ENCODE data around the gene CCDC192. TPM values are rescaled to one million over a fixed set of nuclear protein-coding genes. Genes with fewer than 3 reads are reported as not detected.
"Not testable (repeated sequence)": the region's sequence is repeated elsewhere in the genome, so short reads cannot be mapped to it uniquely, and the experiment has no call there.

CCDC192 gene
- total RNA-seq, 4 donors from 2014 or later, result 0.87 to 2.1 (median 1.9) TPM

DNA sequence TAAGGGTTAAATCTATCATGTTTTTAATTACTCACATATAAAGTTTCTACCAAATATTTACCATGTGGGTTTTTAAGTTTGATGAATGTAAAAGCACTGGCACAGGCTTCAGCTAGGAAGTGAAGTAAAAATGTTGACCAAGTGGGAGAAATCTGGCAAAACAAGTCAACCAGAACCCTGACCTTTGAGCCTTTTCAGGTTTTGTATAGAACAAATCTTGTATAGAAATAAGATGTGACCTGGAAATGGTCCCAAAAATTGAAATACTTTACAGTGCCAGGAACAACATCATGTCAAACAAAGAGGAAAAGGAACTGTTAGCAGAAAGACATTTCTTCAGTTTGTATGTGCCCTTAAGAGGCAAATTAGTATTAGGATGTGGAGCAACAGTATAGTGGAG lies 137.6 kb downstream of the CCDC192 start:
- no peak for DNase-seq (ENCODE audit: low spot score in 2 of 2)
- no peak for TF ChIP-seq POLR2A (IDR thresholded peaks at IDR 0.05)
- Histone ChIP-seq H3K27me3 (no peaks in the 10 kb centered on the region), H3K36me3 (no peaks in the 10 kb centered on the region), H3K4me3 (no peak overlapping the region), H3K27ac (no peak overlapping the region), H3K9me3 (no peaks in the 10 kb centered on the region), H3K4me1 (peaks cover 0 to 4% (median 0%) of the 10 kb centered on the region in 4 donors)

DNA sequence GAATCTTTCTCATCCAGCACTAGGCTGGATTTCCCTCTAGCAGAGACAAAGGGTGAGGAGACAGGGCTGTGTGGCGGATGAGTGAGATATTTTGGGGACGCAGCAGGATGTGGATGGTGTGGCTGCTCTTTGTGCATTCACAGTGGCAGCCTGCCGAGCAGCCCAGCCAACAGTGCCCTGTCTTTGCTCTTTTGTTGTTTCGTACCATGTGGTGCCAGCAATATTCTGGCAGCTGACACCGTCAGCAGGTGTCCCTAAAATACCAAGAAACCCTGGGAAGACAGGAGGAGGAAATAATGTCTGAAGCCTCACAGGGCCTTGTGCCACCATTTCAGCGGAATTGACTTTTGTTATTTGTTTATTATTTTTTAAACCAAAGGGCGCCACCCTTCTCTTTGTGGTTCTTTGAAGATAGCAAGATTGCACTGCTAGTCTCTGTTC lies 141.4 kb downstream of the CCDC192 start:
- H3K27ac ChIP-seq, result no peak overlapping the region
- WGBS, 2 donors, result 68 to 75% methylated on average over 7 of the region's 7 CpGs
- peaks cover 0 to 4% (median 0%) of the 10 kb centered on the region in 4 donors for H3K4me1 ChIP-seq
- no peak for DNase-seq (ENCODE audit: low spot score in 2 of 2)
- no peaks in the 10 kb centered on the region for H3K27me3 ChIP-seq
- no peaks in the 10 kb centered on the region for H3K36me3 ChIP-seq
- no peak overlapping the region for H3K4me3 ChIP-seq
- H3K9me3 ChIP-seq, result no peaks in the 10 kb centered on the region
- no peak for TF ChIP-seq POLR2A (IDR thresholded peaks at IDR 0.05)
- TF ChIP-seq EP300 (IDR thresholded peaks at IDR 0.05), result no peak
- TF ChIP-seq, protein P1, sequence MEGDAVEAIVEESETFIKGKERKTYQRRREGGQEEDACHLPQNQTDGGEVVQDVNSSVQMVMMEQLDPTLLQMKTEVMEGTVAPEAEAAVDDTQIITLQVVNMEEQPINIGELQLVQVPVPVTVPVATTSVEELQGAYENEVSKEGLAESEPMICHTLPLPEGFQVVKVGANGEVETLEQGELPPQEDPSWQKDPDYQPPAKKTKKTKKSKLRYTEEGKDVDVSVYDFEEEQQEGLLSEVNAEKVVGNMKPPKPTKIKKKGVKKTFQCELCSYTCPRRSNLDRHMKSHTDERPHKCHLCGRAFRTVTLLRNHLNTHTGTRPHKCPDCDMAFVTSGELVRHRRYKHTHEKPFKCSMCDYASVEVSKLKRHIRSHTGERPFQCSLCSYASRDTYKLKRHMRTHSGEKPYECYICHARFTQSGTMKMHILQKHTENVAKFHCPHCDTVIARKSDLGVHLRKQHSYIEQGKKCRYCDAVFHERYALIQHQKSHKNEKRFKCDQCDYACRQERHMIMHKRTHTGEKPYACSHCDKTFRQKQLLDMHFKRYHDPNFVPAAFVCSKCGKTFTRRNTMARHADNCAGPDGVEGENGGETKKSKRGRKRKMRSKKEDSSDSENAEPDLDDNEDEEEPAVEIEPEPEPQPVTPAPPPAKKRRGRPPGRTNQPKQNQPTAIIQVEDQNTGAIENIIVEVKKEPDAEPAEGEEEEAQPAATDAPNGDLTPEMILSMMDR (IDR thresholded peaks at IDR 0.05), result no peak

GRCh38 chr5:127846884-127847283 lies 143.7 kb downstream of the CCDC192 start:
- H3K27me3 ChIP-seq, result no peaks in the 10 kb centered on the region
- no peaks in the 10 kb centered on the region for H3K9me3 ChIP-seq
- H3K27ac ChIP-seq, result no peak overlapping the region
- H3K4me1 ChIP-seq, result no peaks in the 10 kb centered on the region
- 92 to 96% methylated on average over 2 of the region's 2 CpGs for WGBS, 2 donors
- TF ChIP-seq, protein P1 (IDR thresholded peaks at IDR 0.05), result no peak
- TF ChIP-seq EP300 (IDR thresholded peaks at IDR 0.05) (no peak), POLR2A (IDR thresholded peaks at IDR 0.05) (no peak)
- no peak overlapping the region for H3K4me3 ChIP-seq
- DNase-seq (ENCODE audit: low spot score in 2 of 2), result no peak
- no peaks in the 10 kb centered on the region for H3K36me3 ChIP-seq

- H3K9me3 ChIP-seq; H3K4me3 ChIP-seq; H3K27ac ChIP-seq; DNase-seq (ENCODE audit: low spot score in 2 of 2); H3K4me1 ChIP-seq; H3K27me3 ChIP-seq; H3K36me3 ChIP-seq: not testable (repeated sequence)
- 95 to 97% methylated on average over 5 of the region's 5 CpGs for WGBS, 2 donors
These were observed 144.4 kb downstream of the CCDC192 start for GRCh38 chr5:127847641-127848040.

GRCh38 chr5:127848098-127848497 lies 144.9 kb downstream of the CCDC192 start:
- Histone ChIP-seq H3K4me3 (no peak overlapping the region), H3K27ac (no peak overlapping the region), H3K36me3 (no peaks in the 10 kb centered on the region), H3K27me3 (no peaks in the 10 kb centered on the region), H3K9me3 (no peaks in the 10 kb centered on the region), H3K4me1 (no peaks in the 10 kb centered on the region)
- 37 to 52% methylated on average over 1 of the region's 1 CpG for WGBS, 2 donors
- no peak for DNase-seq (ENCODE audit: low spot score in 2 of 2)
- TF ChIP-seq EP300 (IDR thresholded peaks at IDR 0.05) (no peak), POLR2A (IDR thresholded peaks at IDR 0.05) (no peak)

- H3K4me3 ChIP-seq, result no peak overlapping the region
- 55 to 64% methylated on average over 2 of the region's 2 CpGs for WGBS, 2 donors
- H3K27ac ChIP-seq, result no peak overlapping the region
- TF ChIP-seq, protein P1 (IDR thresholded peaks at IDR 0.05), result no peak
- TF ChIP-seq EP300 (IDR thresholded peaks at IDR 0.05) (no peak), POLR2A (IDR thresholded peaks at IDR 0.05) (no peak)
- H3K9me3 ChIP-seq, result no peaks in the 10 kb centered on the region
- no peaks in the 10 kb centered on the region for H3K36me3 ChIP-seq
- DNase-seq (ENCODE audit: low spot score in 2 of 2), result no peak
- H3K4me1 ChIP-seq, result no peaks in the 10 kb centered on the region
- H3K27me3 ChIP-seq, result no peaks in the 10 kb centered on the region
These were observed 146.2 kb downstream of the CCDC192 start for GRCh38 chr5:127849408-127849807.

DNA sequence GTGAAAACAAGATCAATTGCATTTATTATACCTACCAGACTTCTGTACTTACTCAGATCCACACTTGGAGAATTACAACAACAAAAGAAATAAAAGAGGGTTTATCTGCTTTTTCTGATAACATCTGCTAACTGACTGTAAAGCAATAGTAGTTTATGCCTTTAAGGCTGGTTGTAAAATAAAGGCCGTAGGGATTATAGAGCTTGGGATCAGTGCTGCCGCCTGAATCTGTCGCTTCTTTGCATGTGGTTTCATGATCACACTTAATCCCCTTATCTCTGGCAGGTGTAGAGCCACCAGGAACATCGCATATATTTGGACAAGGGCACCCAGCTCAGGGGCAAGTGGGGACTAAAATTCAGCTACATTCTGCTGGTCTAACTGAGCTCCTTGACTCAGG lies 146.7 kb downstream of the CCDC192 start:
- no peaks in the 10 kb centered on the region for H3K9me3 ChIP-seq
- H3K4me1 ChIP-seq, result no peaks in the 10 kb centered on the region
- no peak for TF ChIP-seq POLR2A (IDR thresholded peaks at IDR 0.05)
- TF ChIP-seq, protein P1 (IDR thresholded peaks at IDR 0.05), result no peak
- no peaks in the 10 kb centered on the region for H3K27me3 ChIP-seq
- H3K27ac ChIP-seq, result no peak overlapping the region
- no peaks in the 10 kb centered on the region for H3K36me3 ChIP-seq
- 77 to 87% methylated on average over 4 of the region's 4 CpGs for WGBS, 2 donors
- DNase-seq (ENCODE audit: low spot score in 2 of 2), result no peak
- no peak overlapping the region for H3K4me3 ChIP-seq

Measured in tibial nerve (tissue), 4 donors.